H1 (cell line): ENCODE results near the gene SLC43A1. TPM values are rescaled to one million over a fixed set of nuclear protein-coding genes. Genes with fewer than 3 reads are reported as not detected.

Experiments
- CTCF ChIA-PET: fragments of 300-600 bp; sonication (Branson Sonifier 250); formaldehyde crosslinking; loops from one replicate; lab custom pipeline; 2021; ENCODE audit not compliant: partially characterized antibody; lab: Charles Lee
- POLR2A ChIA-PET: fragments of 300-600 bp; sonication (Branson Sonifier 250); formaldehyde crosslinking; loops from one replicate; lab custom pipeline; 2021; ENCODE audit warnings: inconsistent platforms; ENCODE audit not compliant: partially characterized antibody; lab: Charles Lee
- DNase-seq, 2 experiments: peaks; one replicate each; pipeline versions ENCODE4 v3.0.0 to v3.0.0-alpha.2; 2010 to 2022; ENCODE audit warnings: low spot score in 2 of 2, low read depth in 1 of 2, mixed read lengths in 1 of 2
- FAIRE-seq: peaks from 2 replicates; lab custom pipeline; 2011; peaks lifted over from hg19 to GRCh38; lab: Jason Lieb, UNC
- H2AFZ ChIP-seq: 2 replicates; pipeline ENCODE4 v1.8.1; 2012; ENCODE audit warnings: low read length, inconsistent platforms
- H2AK5ac ChIP-seq: 2 replicates; pipeline ENCODE4 v1.6.1; 2013; ENCODE audit warnings: low read depth, low read length
- H2BK120ac ChIP-seq: replicated peaks from 2 replicates; pipeline ENCODE3; 2013; ENCODE audit warnings: low read depth, low read length, inconsistent platforms
- H2BK12ac ChIP-seq: 2 replicates; pipeline ENCODE4 v1.6.1; 2013; ENCODE audit warnings: low read depth, low read length
- H2BK15ac ChIP-seq: 2 replicates; pipeline ENCODE4 v1.6.1; 2013; ENCODE audit warnings: low read length
- H2BK20ac ChIP-seq: 2 replicates; pipeline ENCODE4 v1.6.1; 2013; ENCODE audit warnings: low read length
- H2BK5ac ChIP-seq: 2 replicates; pipeline ENCODE4 v1.6.1; 2013; ENCODE audit warnings: low read depth, low read length
- H3K14ac ChIP-seq: 2 replicates; pipeline ENCODE4 v1.6.1; 2013; ENCODE audit warnings: inconsistent platforms; ENCODE audit not compliant: insufficient read length
- H3K18ac ChIP-seq: 2 replicates; pipeline ENCODE4 v1.6.1; 2013; ENCODE audit warnings: low read length; ENCODE audit errors: extremely low read depth
- H3K23ac ChIP-seq: 2 replicates; pipeline ENCODE4 v1.6.1; 2013; ENCODE audit warnings: inconsistent platforms; ENCODE audit not compliant: insufficient read length
- H3K23me2 ChIP-seq: 2 replicates; pipeline ENCODE4 v1.6.1; 2013; ENCODE audit warnings: low read depth, low read length
- H3K27ac ChIP-seq: 2 replicates; pipeline ENCODE4 v1.6.1; 2011; ENCODE audit warnings: low read depth, low read length, inconsistent platforms
- H3K27me3 ChIP-seq, 4 experiments: replicated peaks in 1 of 4; 1 replicate in 1 of 4; 2 replicates in 3 of 4; pipeline versions ENCODE4 v1.6.1 to v1.8.1; 2011 to 2013; ENCODE audit warnings: low read length in 3 of 4, mild to moderate bottlenecking in 3 of 4, inconsistent platforms in 2 of 4, mixed read lengths in 2 of 4, moderate library complexity in 1 of 4; ENCODE audit not compliant: control insufficient read depth in 3 of 4, insufficient read depth in 3 of 4; ENCODE audit errors: extremely low read depth in 1 of 4
- H3K36me3 ChIP-seq, 4 experiments: 2 replicates each; pipeline versions ENCODE4 v1.6.1 to v1.8.1; 2011 to 2013; ENCODE audit warnings: mild to moderate bottlenecking in 4 of 4, low read length in 3 of 4, moderate library complexity in 2 of 4, control low read depth in 1 of 4, inconsistent platforms in 1 of 4; ENCODE audit not compliant: insufficient read depth in 4 of 4, control insufficient read depth in 2 of 4
- H3K4ac ChIP-seq: replicated peaks from 2 replicates; pipeline ENCODE3; 2013; ENCODE audit warnings: low read length, low read depth, mixed read lengths, inconsistent platforms; ENCODE audit not compliant: insufficient read length
- H3K4me1 ChIP-seq, 4 experiments: replicated peaks in 1 of 4; 1 replicate in 1 of 4; 2 replicates in 3 of 4; pipeline versions ENCODE4 v1.6.1 to v1.8.1; 2011 to 2013; ENCODE audit warnings: low read length in 3 of 4, inconsistent platforms in 2 of 4, mixed read lengths in 1 of 4; ENCODE audit not compliant: insufficient read depth in 4 of 4, control insufficient read depth in 3 of 4
- H3K4me2 ChIP-seq, 2 experiments: 2 replicates each; pipeline versions ENCODE4 v1.6.1 to v1.8.1; 2011 to 2013; ENCODE audit warnings: low read depth in 2 of 2, low read length in 2 of 2, control low read depth in 1 of 2, inconsistent platforms in 1 of 2, mild to moderate bottlenecking in 1 of 2; ENCODE audit not compliant: insufficient read depth in 1 of 2
- H3K4me3 ChIP-seq, 4 experiments: fragments of 200-600, 300-600 bp in 1 of 4; sonication (generic), shearing (Covaris generic), sonication (Bioruptor Twin) in 1 of 4; 2 replicates each; pipeline versions ENCODE4 v1.5.1 to v1.8.1; 2011 to 2016; ENCODE audit warnings: low read length in 4 of 4, low read depth in 3 of 4, control low read depth in 2 of 4, inconsistent platforms in 2 of 4, mild to moderate bottlenecking in 2 of 4, mixed read lengths in 1 of 4, moderate library complexity in 1 of 4; ENCODE audit not compliant: insufficient read depth in 2 of 4; ENCODE audit errors: extremely low read depth in 1 of 4
- H3K56ac ChIP-seq: replicated peaks from 2 replicates; pipeline ENCODE3; 2013; ENCODE audit warnings: low read depth, mild to moderate bottlenecking, mixed read lengths, low read length, inconsistent platforms; ENCODE audit not compliant: insufficient read length
- H3K79me1 ChIP-seq: 2 replicates; pipeline ENCODE4 v1.6.1; 2013; ENCODE audit warnings: low read depth, low read length, control low read depth
- H3K79me2 ChIP-seq, 2 experiments: 2 replicates each; pipeline versions ENCODE4 v1.6.1 to v1.8.1; 2012 to 2013; ENCODE audit warnings: low read length in 2 of 2, mild to moderate bottlenecking in 2 of 2, inconsistent platforms in 1 of 2; ENCODE audit not compliant: insufficient read depth in 2 of 2, control insufficient read depth in 1 of 2
- H3K9ac ChIP-seq, 4 experiments: replicated peaks in 1 of 4; 1 replicate in 1 of 4; 2 replicates in 3 of 4; pipeline versions ENCODE4 v1.6.1 to v1.8.1; 2011 to 2013; ENCODE audit warnings: low read depth in 3 of 4, low read length in 3 of 4, control low read depth in 2 of 4, mild to moderate bottlenecking in 2 of 4, moderate library complexity in 2 of 4, inconsistent platforms in 1 of 4; ENCODE audit errors: extremely low read depth in 1 of 4
- H3K9me3 ChIP-seq, 2 experiments: 2 replicates each; pipeline versions ENCODE4 v1.6.1 to v1.8.1; 2012 to 2013; ENCODE audit warnings: mild to moderate bottlenecking in 2 of 2, moderate library complexity in 2 of 2, control low read depth in 1 of 2, inconsistent platforms in 1 of 2, low read depth in 1 of 2, low read length in 1 of 2, mixed read lengths in 1 of 2; ENCODE audit not compliant: insufficient read depth in 2 of 2
- H4K20me1 ChIP-seq, 2 experiments: replicated peaks in 1 of 2; 2 replicates each; pipeline versions ENCODE3 to v1.8.1; 2011 to 2013; ENCODE audit warnings: inconsistent platforms in 2 of 2, low read length in 2 of 2, mild to moderate bottlenecking in 1 of 2; ENCODE audit not compliant: insufficient read depth in 2 of 2, control insufficient read depth in 1 of 2
- H4K5ac ChIP-seq: 2 replicates; pipeline ENCODE4 v1.6.1; 2013; ENCODE audit warnings: low read length, low read depth, mixed read lengths, inconsistent platforms; ENCODE audit not compliant: insufficient read length
- H4K8ac ChIP-seq: 2 replicates; pipeline ENCODE4 v1.8.0; 2013; ENCODE audit warnings: mild to moderate bottlenecking, moderate library complexity, low read length, inconsistent platforms; ENCODE audit not compliant: insufficient read depth; ENCODE audit errors: extremely low read depth
- H4K91ac ChIP-seq: replicated peaks from 2 replicates; pipeline ENCODE3; 2013; ENCODE audit warnings: low read length, mixed read lengths, inconsistent platforms; ENCODE audit not compliant: insufficient read length
- BACH1 ChIP-seq: IDR thresholded peaks from 2 replicates; pipeline ENCODE4 v1.6.1; 2012; ENCODE audit warnings: low read length, improper control_type of control experiment
- BCL11A ChIP-seq, 2 experiments: IDR thresholded peaks; one replicate each; pipeline ENCODE4 v1.6.1; 2011; ENCODE audit warnings: low read depth in 2 of 2, low read length in 2 of 2, mild to moderate bottlenecking in 2 of 2
- CHD2 ChIP-seq: IDR thresholded peaks from 2 replicates; pipeline ENCODE4 v1.6.1; 2012; ENCODE audit warnings: low read length, improper control_type of control experiment
- CTBP2 ChIP-seq: IDR thresholded peaks from 2 replicates; pipeline ENCODE4 v1.7.0; 2011; ENCODE audit warnings: borderline replicate concordance, mild to moderate bottlenecking, moderate library complexity, mixed read lengths, low read length; ENCODE audit not compliant: insufficient read depth, insufficient read length
- EP300 ChIP-seq, 2 experiments: IDR thresholded peaks; 1 replicate in 1 of 2; 2 replicates in 1 of 2; pipeline ENCODE4 v1.6.1; 2011 to 2012; ENCODE audit warnings: low read depth in 2 of 2, low read length in 2 of 2, mild to moderate bottlenecking in 2 of 2, borderline replicate concordance in 1 of 2, inconsistent platforms in 1 of 2, moderate library complexity in 1 of 2
- HDAC2 ChIP-seq, 2 experiments: fragments of 300-600 bp in 1 of 2; sonication (generic) in 1 of 2; IDR thresholded peaks; 2 replicates each; pipeline ENCODE4 v1.6.1; 2011 to 2012; ENCODE audit warnings: low read depth in 2 of 2, low read length in 2 of 2, mild to moderate bottlenecking in 2 of 2, moderate library complexity in 2 of 2, borderline replicate concordance in 1 of 2, inconsistent platforms in 1 of 2
- KDM4A ChIP-seq: IDR thresholded peaks from one replicate; pipeline ENCODE4 v1.7.1; 2012; ENCODE audit warnings: low read depth, mild to moderate bottlenecking, moderate library complexity, low read length, inconsistent platforms; ENCODE audit not compliant: severe bottlenecking
- KDM5A ChIP-seq: fragments of 200-600 bp; IDR thresholded peaks from 2 replicates; pipeline ENCODE4 v1.7.1; 2012; ENCODE audit warnings: mild to moderate bottlenecking, low read length, inconsistent platforms, mixed read lengths
- MAFK ChIP-seq: IDR thresholded peaks from 2 replicates; pipeline ENCODE4 v1.6.1; 2012; ENCODE audit warnings: low read depth, mild to moderate bottlenecking, improper control_type of control experiment, low read length
- POLR2AphosphoS5 ChIP-seq: IDR thresholded peaks from 2 replicates; pipeline ENCODE4 v1.6.1; 2011; ENCODE audit warnings: low read depth, low read length
- SRF ChIP-seq: IDR thresholded peaks from 2 replicates; pipeline ENCODE4 v1.6.1; 2011; ENCODE audit warnings: mild to moderate bottlenecking, low read depth, low read length, moderate library complexity
- TAF7 ChIP-seq: optimal IDR thresholded peaks from 2 replicates; pipeline ENCODE3; 2011; ENCODE audit warnings: low read depth, mild to moderate bottlenecking, inconsistent platforms, low read length, moderate library complexity, borderline replicate concordance
- TBP ChIP-seq: IDR thresholded peaks from 2 replicates; pipeline ENCODE4 v1.6.1; 2011; ENCODE audit warnings: low read depth, low read length, improper control_type of control experiment
- WGBS, 2 experiments: shearing (Covaris generic) in 1 of 2; methylation state at CpG; one replicate each; pipeline versions ENCODE4 v1.1.6 to v1.1.7; 2013 to 2015; ENCODE audit warnings: low lambda C conversion rate in 2 of 2, mixed read lengths in 2 of 2, inconsistent platforms in 1 of 2, low coverage in 1 of 2, missing lambda C conversion rate in 1 of 2; ENCODE audit not compliant: insufficient replicate concordance in 2 of 2, insufficient coverage in 1 of 2, insufficient read length in 1 of 2; ENCODE audit errors: extremely low coverage in 1 of 2, missing lambda C conversion rate in 1 of 2; 5-methylcytosine and 5-hydroxymethylcytosine counted together
- polyA plus RNA-seq, 7 experiments: library from polyadenylated mRNA; depleted of rRNA in 3 of 7; stranded (reverse) in 5 of 7; unstranded in 2 of 7; fragments of >200 nt in 5 of 7; fragments of 200-250 nt in 2 of 7; gene quantifications; 1 replicate in 5 of 7; 2 replicates in 1 of 7; 4 replicates in 1 of 7; pipeline versions ENCODE4 v1.2.1 to v1.2.3, GENCODE V29; 2011 to 2013; ENCODE audit warnings: missing spikeins in 2 of 7, mixed read lengths in 2 of 7
- total RNA-seq: library from RNA; stranded (reverse); fragmentation: NEBNext Ultra II Directional; extraction: Animal tissue kit (Norgen Biotek cat#: 25700); gene quantifications from 2 replicates; pipeline ENCODE4 v1.2.1, GENCODE V29; 2021

Gene SLC43A1
- total and polyA plus RNA-seq, 2 of the 8 experiments (the other 6 are each of a cell fraction or from before 2014, with no cell fraction given): 34.5 to 58.0 TPM

GRCh38 chr11:57504511-57504910 lies 11.0 kb downstream of the SLC43A1 start:
- Histone ChIP-seq H3K79me2 (peaks cover 0 to 13% of the 10 kb centered on the region in 2 experiments; a peak in 2 of 4 replicates), H3K9me3 (no peaks in the 10 kb centered on the region), H2BK20ac (no peak overlapping the region), H3K18ac (no peak overlapping the region), H4K91ac (no peak overlapping the region), H3K14ac (no peak overlapping the region), H2BK120ac (no peak overlapping the region), H2BK5ac (no peak overlapping the region), H4K8ac (no peak overlapping the region), H4K5ac (no peak overlapping the region), H3K23ac (no peak overlapping the region), H2BK15ac (no peak overlapping the region), H3K27me3 (no peaks in the 10 kb centered on the region), H3K4ac (no peak overlapping the region), H3K27ac (no peak overlapping the region), H2BK12ac (no peak overlapping the region), H4K20me1 (peaks cover 0 to 2% of the 10 kb centered on the region in 2 experiments), H3K4me3 (no peak overlapping the region), H2AFZ (no peak overlapping the region), H3K79me1 (peaks cover 2% of the 10 kb centered on the region; the same call in 1 of the 2 replicates), H3K23me2 (peaks cover 2% of the 10 kb centered on the region; the same call in 1 of the 2 replicates), H3K4me2 (no peak overlapping the region), H3K36me3 (no peaks in the 10 kb centered on the region; a peak in 1 of 8 replicates), H2AK5ac (no peak overlapping the region), H3K9ac (no peak overlapping the region), H3K56ac (no peak overlapping the region), H3K4me1 (peaks cover 7 to 16% (median 13%) of the 10 kb centered on the region in 4 experiments)
- DNase-seq (no peak), FAIRE-seq (no peak)
- WGBS, 2 experiments: 87% methylated on average over 4 of the region's 4 CpGs; no CpG with 5 or more reads in 1 of the 2 experiments
- ChIA-PET POLR2A (interaction anchor here (0.6 to 3.0 kb wide), 5 partner anchors 8 to 16 kb away, joined by 3 to 26 read pairs (median 3); partner anchors contain the start of gene SLC43A1), CTCF (interaction anchor here (9.1 to 33.7 kb wide), 2 partner anchors 12 to 21 kb away, joined by 111 to 1146 read pairs; partner anchors contain the start of genes SLC43A1, SMTNL1 and TIMM10)
- TF ChIP-seq KDM5A (no peak), BCL11A (IDR thresholded peaks at IDR 0.05; ENCODE audit: low read depth in 2 of 2, low read length in 2 of 2) (no peak), POLR2AphosphoS5 (no peak), CHD2 (no peak), KDM4A (no peak), BACH1 (no peak), MAFK (no peak), SRF (no peak), CTBP2 (no peak), HDAC2 (IDR thresholded peaks at IDR 0.05; ENCODE audit: borderline replicate concordance in 1 of 2, low read depth in 2 of 2, low read length in 2 of 2) (no peak), EP300 (IDR thresholded peaks at IDR 0.05; ENCODE audit: borderline replicate concordance in 1 of 2, low read depth in 2 of 2, low read length in 2 of 2) (no peak), TBP (no peak), TAF7 (no peak)
